Stimulated activated CD8-positive, alpha-beta memory T cell treated with anti-CD3 and anti-CD28 coated beads, Interleukin-15, amount 100 ng/mL, for 48 hours (primary cell): Measurements from ENCODE around the gene SGSH.
A peak's percentile ranks its signal among the peaks of the same experiment; 100 is the strongest.
"Not testable (repeated sequence)": the region's sequence is repeated elsewhere in the genome, so short reads cannot be mapped to it uniquely, and the experiment has no call there.

ENCODE experiments used
- DNase-seq, 2 donors: peaks; one replicate each; pipeline ENCODE4 v3.0.0-alpha.2; 2020; ENCODE audit warnings: low read depth in 2 of 2

Gene SGSH

DNA sequence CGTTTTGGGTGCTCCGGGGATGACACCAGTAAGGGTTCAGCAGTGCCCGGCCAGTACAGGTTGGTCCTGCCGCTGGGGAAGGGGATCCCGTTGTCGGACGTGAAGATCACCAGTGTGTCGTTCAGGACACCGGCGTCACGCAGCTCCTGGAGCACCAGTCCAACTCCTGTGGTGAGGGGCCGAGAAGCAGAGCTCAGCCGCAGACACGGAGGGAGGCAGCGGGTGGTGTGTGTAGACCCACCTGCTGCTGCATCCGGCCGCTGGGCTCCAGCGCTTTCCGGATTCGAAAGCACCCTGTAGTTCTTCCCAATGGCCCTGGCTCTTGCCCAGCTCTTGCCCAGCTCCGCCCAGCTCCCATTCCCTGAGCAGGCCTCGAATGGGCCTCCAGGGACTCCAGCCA, 8.0 kb downstream of the SGSH start:
- no peak for DNase-seq

DNA sequence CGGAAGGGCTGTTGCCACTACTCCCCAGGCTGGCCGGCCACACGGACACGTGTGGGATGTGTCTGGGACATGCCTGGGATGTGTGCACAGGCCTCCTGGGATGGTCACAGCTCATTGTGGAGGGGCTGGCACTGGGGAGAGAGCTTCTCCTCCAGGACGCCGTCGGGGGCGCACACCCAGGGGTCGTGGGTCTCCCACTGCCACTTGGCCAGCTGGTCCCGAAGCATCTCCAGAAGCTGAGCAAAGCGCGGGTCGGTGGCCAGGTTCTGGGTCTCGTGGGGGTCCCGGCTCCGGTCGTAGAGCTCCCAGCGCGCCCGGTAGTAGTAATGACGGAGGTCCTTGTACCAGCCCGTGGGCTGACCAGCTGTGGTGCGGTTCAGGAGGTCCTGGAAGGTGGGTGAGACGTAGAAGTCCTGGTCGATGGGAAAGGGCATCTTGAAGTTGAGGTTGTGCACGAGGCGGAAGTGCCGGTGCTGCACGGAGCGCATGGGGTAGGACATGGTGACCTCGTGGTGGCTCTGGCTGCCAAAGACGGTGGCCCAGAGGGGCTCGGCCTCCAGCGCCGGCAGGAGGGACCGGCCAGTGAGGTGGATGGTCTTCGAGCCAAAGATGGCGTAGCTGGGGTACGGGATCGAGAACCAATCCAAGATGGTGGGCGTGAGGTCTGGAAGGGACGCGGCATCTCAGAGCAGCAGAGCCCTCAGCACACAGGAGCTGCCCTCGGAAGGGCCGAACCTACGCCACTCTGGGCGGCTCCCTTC, 9.6 kb downstream of the SGSH start:
- no peak for DNase-seq

DNA sequence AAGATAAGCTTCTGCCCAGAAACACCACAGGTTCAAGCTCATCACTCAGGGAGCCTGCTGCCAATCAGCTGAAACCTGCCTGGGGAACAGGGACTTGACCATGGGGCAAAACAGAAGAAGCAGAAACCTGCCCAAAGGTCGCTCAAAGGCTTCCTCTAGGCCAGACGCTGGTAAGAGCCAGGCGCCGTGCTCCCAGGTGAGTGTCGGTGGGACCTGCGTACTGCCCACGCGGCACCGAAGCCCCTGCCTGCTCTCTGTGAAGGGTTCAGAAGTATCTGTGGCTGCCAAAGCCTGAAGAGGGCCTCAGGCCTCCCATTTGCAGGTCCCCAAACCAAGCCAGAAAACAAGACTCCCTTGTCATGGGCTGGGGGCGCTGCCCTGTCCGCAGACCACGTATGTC, 10.4 kb downstream of the SGSH start:
- no peak for DNase-seq

DNA sequence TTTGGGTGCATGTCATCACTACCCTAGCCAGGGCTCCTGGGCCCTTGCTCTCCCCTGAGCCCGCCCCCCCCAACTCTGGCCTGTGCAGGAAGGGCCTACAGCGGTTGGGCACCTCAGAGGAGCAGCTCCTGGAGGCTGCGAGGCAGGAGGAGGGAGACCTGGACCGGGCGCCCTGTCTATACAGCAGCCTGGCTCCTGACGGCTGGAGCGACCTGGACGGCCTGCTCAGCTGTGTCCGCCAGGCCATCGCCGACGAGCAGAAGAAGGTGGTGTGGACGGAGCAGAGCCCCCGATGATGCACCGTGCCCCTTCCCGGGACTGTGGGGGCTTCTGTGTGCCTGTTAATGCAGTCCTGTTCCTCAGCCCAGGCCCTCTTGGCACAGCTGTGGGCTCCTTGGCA, 12.1 kb downstream of the SGSH start:
- DNase-seq, result no peak

DNA sequence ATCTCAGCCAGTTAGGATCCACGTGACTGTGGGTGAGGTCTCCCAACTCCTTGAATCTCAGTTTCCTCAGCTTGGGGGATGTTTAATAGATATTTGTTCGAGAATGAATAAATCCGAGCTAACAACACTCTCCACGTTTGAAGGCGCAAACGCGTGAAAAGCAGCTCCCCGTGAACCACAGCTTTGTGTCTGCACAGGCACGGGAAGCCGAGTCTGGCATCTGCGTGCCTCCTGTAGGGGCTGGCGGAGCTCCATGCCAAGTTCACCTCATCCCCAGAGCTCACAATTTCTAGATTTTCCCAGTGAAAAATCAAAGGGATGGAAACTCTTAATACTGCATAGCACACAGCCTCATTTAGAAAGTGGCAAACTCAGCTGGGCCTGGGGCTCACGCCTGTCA, 14.3 kb downstream of the SGSH start:
- DNase-seq, result no peak

DNA sequence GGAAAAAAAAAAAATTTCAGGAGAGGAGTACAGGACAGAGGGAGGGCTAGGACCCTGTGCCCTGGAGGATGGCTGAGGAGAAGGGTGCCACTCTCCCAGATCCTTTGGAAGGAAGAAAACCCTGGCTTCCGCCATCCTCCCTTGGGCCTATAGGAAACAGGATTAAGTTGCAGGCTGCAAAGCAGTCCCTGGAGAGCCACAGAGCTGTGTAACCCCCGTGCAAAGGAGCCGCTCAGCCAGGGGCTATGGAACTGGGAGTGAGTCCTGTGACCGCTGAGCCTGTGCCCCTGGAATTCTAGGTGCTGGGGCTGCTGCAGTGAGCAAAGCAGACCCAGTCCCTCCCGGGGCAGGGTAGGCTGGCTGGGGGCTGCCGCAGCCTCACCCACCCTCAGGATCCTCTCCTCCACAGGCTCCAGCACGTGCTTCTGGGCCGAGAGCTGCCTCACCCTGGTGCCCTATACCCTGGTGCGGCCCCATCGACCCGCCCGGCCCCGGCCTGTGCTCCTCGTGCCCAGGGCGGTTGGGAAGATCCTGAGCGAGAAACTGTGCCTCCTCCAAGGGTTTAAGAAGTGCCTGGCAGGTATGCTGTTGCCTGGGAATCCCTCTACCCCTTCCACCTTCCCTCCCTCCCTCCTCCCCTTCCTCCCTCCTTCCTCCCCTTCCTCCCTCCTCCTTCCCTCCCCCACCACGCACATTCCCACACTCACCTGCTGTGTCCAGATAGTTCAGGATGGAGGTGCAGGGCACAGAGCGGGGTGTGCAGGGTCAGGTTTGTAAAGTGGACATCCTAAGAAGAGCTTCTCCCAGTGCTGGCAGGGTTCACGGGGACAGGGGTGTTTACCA, 15.3 kb downstream of the SGSH start:
- DNase-seq, result no peak

DNA sequence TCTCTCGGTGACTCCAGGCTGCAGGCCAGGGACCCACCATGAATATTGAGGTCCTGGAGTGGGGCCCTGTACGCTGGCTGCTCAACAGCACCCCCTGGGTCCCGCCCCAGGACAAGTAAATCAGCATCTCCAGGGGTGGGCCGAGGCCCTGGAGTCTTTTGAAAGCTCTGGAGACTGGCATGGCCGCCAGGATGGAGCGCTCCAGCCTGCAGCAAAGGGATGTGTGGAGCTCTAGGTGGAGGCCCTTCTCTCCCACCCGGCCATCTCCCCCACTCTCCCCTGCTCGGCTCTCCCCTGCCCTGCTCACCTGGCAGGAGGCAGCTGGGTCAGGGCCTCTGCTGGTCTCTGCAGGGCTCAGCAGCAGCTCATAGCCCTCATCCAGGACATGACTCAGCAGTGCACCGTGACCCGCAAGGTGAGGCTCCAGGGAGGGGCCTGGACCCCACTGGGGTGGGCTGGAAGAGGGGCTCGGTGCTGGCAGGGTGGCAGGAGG, 16.6 kb downstream of the SGSH start:
- no peak for DNase-seq

DNA sequence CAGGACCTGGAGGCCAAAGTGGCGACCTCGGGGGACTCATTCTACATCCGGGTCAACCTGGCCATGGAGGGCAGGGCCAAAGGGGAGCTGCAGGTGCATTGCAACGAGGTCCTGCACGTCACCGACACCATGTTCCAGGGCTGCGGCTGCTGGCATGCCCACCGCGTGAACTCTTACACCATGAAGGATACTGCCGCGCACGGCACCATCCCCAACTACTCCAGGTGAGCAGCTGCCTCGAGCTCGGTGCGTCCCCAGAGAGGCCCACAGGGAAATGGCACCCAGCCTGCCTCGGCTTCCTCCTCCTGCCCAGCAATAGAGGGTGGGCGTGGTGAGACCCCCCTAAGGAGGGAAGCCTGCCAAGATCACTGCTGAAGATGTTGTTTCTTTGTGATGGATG, 17.9 kb downstream of the SGSH start:
- no peak for DNase-seq

DNA sequence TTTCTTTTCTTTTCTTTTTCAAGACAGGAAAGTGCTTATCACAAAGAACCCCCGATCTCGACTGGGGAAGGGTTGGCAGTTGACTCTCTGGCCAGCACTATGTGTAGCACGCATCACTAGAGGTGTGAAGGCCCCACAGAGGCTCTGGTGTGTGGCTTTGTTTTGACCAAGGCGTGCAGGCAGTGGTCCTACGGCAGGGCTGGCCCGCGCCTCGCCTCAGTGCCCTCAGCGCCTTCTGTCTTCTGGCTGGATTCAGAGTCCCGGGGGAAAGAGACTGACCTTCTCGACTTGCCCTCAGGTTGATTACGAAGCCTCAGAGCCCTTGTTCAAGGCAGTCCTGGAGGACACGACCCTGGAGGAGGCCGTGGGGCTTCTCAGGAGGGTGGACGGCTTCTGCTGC, 18.7 kb downstream of the SGSH start:
- no peak for DNase-seq

DNA sequence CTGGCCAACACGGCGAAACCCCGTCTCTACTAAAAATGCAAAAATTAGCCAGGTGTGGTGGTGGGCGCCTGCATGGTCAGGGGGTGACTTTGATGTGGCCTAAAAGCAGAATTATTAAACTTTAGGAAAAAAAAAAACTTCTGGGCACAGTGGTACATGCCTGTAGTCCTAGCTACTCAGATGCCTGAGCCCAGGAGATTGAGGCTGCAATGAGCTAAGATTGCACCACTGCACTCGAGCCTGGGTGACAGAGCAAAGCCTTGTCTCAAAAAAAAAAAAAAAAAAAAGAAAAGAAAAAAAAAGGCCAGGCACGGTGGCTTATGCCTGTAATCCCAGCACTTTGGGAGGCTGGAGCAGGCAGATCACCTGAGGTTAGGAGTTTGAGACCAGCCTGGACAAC, 20.8 kb downstream of the SGSH start:
- not testable (repeated sequence) for DNase-seq

DNA sequence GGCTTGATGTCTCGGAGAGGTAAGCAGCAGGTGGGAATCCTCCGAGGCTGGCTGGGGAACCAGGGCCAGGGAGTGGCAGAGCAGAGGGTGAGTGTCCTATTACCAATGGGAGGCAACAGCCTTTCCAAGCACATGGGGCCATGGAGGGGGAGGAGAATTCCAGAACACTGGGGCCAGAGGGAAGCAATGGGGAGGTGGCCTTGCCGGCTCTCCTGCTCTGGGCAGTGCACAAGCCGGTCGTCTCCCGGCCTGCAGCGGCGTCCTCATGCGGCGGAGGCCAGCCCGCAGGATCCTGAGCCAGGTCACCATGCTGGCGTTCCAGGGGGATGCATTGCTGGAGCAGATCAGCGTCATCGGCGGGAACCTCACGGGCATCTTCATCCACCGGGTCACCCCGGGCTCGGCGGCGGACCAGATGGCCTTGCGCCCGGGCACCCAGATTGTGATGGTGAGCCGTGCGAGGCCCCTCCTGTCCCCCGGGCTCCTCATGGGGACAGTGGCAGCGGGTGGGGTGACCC, 21.9 kb downstream of the SGSH start:
- DNase-seq, result no peak

DNA sequence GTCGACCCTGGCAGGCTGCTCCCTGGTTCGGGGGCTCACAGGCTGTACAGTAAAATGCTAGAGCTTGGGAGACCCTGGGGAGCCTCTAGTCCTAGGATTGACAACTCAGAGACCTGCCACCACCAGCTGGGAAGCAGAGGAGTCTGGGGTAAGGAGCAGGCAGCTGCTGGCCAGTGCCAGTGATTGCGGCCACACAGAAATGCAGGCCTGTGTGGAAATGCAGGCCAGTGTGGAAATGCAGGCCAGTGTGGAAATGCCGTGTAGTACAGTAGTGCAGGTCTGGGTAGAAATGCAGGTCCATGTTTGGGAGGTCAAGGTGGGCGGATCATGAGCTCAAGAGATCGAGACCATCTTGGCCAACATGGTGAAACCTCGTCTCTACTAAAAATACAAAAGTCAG, 23.5 kb downstream of the SGSH start:
- no peak for DNase-seq

DNA sequence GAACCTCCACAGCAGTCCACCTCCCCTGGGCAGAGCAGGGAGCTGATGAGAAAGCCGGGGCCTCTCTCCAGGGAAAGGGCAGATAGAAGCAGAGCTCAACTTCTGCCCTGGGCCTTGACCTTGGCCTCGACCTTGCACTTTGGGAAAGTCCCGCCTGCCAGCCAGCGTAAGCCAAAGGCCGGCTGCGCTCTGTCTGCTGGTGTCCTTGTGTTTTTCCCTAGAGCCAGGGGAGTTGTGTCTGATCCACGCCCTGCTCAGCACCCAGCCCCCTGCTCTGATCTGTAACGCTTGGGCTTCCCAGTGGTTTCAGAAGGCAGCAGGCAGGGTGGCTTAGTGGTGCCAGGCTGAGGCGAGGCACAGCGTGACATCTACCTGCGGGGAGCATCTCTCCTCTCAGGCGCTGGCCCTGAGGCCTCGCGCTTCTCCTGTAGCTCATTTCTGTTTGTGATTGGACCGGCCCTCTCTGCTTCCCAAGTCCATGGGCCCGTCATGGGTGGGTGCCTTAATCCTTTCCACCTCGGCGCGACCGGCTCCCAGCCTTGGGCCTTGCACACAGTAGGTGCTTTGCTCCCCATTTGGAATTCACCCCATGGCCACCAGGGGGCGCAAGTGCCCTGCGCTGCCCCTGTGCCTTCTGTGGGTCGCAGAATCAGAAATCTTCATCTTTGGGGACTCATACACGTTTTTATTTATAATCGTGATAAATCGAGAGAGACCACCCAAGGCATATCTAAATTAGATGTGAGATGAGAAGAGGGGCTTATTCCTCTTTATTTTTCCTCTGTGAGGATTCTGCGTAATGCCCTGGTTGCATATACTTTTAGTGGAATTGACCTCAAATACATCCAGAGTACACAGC, 24.2 kb downstream of the SGSH start:
- DNase-seq, result peak in 1 of 2 donors; percentile 25

DNA sequence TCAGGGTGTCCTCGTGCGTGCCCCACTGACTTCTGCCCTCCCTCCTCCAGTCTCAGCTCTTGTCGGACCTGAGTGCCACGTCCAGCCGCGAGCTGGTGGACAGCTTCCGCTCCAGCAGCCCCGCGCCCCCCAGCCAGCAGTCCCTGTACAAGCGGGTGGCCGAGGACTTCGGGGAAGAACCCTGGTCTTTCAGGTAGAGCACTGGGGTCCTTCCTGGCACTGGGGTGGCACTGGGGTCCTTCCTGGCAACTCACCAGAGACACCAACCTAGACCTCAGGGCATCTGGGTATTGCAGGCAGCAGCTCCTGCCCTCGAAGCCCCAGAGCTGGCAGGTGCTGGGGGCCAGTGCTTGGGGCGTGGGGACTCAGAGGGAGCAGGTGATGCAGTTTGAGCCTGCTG, 25.0 kb downstream of the SGSH start:
- no peak for DNase-seq

DNA sequence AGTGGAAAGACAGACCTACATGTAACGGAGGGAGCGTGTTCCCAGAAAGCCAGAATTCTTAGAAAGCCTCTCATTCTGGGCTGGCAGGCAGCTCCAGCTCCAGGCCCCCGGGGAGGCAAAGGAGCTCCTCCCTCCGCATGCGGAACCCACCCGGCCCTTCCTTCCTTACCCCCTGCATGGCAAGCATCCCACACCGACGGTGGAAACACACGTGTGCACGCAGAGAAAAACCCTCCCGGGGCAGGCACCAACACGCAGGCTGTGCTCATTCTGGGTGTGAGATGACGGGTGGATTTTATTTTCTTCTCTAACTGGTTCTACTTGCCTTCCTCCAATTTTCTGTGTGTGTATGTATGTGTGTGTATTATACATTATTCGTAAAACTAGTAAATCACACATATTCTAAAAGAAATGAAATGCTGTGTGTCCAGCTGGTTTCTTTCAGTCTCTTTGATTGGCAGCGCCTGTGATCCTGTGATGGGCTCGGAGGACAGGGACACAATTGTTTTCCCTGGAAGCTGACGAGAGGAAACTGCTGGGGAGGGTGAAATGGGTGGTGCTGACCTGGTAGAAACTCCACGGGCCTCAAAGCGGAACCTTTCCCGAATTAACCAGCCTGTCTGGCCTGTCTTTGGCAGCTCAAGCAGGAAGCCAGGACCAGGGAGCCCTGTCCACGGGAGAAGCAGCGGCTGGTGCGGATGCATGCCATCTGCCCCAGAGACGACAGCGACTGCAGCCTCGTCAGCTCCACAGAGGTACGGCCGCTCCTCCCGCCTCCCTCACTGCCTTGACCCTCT, 28.1 kb downstream of the SGSH start:
- DNase-seq, result no peak

DNA sequence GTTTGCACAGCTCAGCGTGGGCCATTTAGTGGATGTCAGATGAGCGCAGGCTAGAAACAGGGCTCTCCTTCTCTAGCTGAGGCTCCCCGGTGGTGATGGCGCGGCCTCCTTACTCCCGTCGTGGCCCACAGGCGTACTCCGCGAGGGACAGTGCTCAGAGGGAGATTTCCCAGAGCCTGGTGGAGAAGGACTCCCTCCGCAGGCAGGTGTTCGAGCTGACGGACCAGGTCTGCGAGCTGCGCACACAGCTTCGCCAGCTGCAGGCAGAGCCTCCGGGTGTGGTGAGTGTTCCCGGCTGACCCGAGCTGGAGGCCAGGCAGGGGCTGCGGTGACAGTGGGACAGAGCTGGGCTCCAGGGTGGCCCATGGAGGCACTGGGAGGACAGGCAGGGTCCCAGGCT, 28.9 kb downstream of the SGSH start:
- no peak for DNase-seq

DNA sequence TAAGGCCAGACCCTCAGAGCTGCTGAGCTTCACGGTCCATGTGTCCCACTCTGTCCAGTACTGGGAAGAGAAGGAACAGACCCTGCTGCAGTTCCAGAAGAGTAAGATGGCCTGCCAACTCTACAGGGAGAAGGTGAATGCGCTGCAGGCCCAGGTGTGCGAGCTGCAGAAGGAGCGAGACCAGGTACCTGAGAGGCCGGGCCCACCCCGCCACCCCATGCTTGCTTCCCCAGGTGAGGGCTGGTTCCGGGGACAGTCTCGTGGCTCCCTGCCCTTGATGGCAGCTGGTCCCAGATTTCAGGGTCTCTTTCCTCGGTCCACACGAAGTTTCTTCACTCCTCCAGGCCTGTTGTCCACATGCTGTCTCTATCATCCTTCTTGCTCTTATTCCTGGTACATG, 29.4 kb downstream of the SGSH start:
- DNase-seq, result no peak

DNA sequence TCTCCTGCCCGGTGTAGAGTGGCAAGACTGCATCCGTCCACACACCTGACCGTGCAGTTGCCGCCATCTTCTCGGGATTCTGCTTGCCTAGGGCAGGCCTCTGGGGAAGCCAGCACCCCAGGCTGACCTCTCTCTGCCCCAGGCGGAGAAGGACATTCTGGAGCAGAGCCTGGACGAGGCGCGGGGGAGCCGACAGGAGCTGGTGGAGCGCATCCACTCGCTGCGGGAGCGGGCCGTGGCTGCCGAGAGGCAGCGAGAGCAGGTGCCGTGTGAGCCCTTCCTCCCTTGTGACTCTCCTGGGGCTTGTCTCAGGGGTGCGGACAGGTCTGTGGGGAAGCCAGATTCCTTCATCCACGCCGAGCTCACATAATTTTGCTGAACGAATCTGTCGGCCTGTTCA, 30.5 kb downstream of the SGSH start:
- no peak for DNase-seq

DNA sequence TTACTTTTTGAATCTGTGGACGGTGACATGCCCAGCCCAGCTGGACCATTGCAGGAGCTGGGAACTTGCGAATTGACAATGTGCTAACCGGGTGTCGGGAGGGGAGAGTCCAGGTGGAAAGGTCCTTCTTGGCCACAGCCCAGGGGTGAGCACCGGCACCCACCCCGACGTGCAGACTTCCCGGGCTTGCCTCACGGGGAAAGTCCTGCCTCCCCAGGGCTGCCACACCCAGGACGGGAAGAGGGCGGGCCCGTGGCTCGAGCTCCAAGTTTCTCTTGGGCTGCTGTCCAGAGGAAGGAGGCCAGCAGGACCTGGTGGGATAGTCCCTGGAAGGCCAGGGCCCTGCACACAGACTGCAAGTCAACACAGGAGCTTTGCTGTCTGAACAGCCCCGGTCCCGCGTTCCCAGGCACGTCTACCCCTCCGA, 32.6 kb downstream of the SGSH start:
- no peak for DNase-seq

DNA sequence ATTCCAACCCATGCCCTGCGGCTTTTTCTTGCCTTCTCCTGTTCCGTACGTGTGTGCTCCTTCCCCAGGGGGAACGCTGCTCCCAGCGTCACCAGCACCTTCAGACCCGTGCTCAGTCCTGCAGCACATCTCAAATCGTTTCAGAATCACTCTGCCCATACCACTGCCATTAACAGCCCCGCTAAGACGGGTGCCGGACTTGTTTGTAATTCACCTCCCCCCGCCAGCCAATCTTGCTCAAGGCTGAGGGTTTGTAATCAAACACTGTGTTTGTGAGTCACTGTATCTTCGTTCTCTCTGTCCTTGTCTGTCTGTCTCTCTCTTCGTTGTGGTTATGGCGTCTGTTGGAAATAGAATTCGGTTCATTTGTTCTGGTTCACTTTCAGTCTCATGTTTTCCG, 33.0 kb downstream of the SGSH start:
- no peak for DNase-seq

DNA sequence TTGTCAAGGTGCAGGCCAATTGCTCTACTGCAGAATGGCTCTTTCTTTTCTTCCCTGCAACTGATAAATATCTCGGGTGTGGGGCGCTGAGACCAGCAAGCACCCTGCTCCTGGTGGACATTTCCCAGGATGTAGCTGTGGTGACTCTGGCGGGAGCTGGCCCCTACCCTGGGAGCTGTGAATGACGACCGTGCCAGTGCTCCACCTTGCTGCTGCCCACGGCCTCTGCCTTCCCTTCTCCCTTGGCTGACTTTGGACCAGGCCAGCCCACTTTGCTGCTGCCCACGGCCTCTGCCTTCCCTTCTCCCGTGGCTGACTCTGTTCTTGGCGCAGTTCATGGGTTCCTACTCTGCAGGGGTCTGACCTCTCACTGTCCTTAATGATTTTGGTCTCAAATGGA, 34.2 kb downstream of the SGSH start:
- DNase-seq, result no peak
